Pericardium fibroblast (primary cell): ENCODE data around the gene MGP. TPM values are rescaled to one million over a fixed set of nuclear protein-coding genes. Genes with fewer than 3 reads are reported as not detected.

Experiments used
- total RNA-seq: library from RNA; depleted of rRNA; stranded (reverse); fragments of >200 nt; gene quantifications from 2 replicates; pipeline ENCODE4 v1.2.3, GENCODE V29; 2015

MGP gene
- total RNA-seq = 1,418 and 4,199 TPM in 2 replicates

GRCh38 chr12:14885718-14886221 lies at the start of gene MGP:
Gene MGP (minus strand): TSS chr12:14885854. CDS start chr12:14885791, 63 bp downstream.

GRCh38 chr12:14843425-14843887 lies 42.2 kb downstream of the MGP start, which contains the start of gene ART4:
Gene ART4 (minus strand): TSS chr12:14843526. CDS start chr12:14843113, 413 bp downstream.

Other genes with a start within 250 kb of the MGP start
- gene GUCY2C, start 189.3 kb downstream of the MGP start, total RNA-seq = not detected in 2 replicates
- gene WBP11, start 82.4 kb downstream of the MGP start, total RNA-seq = 21.9 and 24.0 TPM in 2 replicates
- 0.68 and 1.4 TPM in 2 replicates for gene C12orf60, start 82.2 kb downstream of the MGP start, total RNA-seq
- 1.7 and 7.6 TPM in 2 replicates for gene SMCO3, start 71.7 kb downstream of the MGP start, total RNA-seq
- 0.26 and 64.4 TPM in 2 replicates for gene ART4, start 42.3 kb downstream of the MGP start, total RNA-seq
- gene ERP27, start 52.7 kb upstream of the MGP start, total RNA-seq = under 0.01 and 0.35 TPM in 2 replicates
- gene ARHGDIB, start 75.7 kb upstream of the MGP start, total RNA-seq = 17.2 and 99.9 TPM in 2 replicates
- gene PDE6H, start 87.2 kb upstream of the MGP start, total RNA-seq = not detected in 2 replicates